ENCODE data around the gene GPR55.

GPR55 gene

DNA sequence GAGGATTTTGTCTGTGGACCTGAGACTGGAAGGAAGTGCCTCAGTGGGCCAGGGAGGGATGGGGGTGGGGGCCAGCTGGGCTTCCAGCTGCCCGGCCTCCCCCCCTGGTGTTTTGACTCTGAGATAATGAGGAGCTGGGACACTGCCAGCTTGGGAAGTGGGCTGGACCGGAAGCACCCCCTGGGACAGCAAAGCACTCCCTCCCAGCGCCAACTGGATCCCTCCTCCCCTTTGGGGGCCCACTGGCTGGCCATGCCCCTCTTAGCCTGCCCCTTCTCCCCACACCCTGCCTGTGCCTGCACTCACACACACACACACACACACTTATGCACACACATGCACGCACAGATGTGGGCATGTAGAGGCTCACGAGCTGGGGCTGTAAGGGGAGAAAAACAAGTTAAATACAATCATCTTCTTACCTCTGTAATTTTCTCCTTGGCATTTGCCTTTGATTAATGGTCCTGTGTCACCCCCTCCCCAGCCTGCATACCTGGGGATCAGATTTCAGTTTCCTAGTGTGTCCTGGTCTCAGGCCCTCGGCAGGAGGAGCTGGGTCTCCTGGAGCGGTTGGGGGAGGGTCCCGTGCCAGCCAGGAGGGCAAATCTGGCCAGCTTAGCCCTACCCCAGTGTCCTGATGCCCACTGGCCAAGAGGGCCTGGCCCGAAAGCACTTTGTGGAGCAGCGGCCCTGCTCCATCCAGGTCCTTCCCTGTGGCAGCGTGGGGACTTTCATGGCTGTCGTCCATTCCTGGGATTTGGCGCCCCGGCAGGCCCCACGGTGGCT, 56.7 kb downstream of the GPR55 start:
- TF ChIP-seq, protein P1, sequence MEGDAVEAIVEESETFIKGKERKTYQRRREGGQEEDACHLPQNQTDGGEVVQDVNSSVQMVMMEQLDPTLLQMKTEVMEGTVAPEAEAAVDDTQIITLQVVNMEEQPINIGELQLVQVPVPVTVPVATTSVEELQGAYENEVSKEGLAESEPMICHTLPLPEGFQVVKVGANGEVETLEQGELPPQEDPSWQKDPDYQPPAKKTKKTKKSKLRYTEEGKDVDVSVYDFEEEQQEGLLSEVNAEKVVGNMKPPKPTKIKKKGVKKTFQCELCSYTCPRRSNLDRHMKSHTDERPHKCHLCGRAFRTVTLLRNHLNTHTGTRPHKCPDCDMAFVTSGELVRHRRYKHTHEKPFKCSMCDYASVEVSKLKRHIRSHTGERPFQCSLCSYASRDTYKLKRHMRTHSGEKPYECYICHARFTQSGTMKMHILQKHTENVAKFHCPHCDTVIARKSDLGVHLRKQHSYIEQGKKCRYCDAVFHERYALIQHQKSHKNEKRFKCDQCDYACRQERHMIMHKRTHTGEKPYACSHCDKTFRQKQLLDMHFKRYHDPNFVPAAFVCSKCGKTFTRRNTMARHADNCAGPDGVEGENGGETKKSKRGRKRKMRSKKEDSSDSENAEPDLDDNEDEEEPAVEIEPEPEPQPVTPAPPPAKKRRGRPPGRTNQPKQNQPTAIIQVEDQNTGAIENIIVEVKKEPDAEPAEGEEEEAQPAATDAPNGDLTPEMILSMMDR (IDR thresholded peaks at IDR 0.05; ENCODE audit: control insufficient read depth, insufficient read depth, low read depth, low read length, missing control alignments) = no peak
- no peak for DNase-seq (ENCODE audit: low read depth)
- no peak overlapping the region for H3K4me3 ChIP-seq (ENCODE audit: control insufficient read depth, low read depth, low read length)

DNA sequence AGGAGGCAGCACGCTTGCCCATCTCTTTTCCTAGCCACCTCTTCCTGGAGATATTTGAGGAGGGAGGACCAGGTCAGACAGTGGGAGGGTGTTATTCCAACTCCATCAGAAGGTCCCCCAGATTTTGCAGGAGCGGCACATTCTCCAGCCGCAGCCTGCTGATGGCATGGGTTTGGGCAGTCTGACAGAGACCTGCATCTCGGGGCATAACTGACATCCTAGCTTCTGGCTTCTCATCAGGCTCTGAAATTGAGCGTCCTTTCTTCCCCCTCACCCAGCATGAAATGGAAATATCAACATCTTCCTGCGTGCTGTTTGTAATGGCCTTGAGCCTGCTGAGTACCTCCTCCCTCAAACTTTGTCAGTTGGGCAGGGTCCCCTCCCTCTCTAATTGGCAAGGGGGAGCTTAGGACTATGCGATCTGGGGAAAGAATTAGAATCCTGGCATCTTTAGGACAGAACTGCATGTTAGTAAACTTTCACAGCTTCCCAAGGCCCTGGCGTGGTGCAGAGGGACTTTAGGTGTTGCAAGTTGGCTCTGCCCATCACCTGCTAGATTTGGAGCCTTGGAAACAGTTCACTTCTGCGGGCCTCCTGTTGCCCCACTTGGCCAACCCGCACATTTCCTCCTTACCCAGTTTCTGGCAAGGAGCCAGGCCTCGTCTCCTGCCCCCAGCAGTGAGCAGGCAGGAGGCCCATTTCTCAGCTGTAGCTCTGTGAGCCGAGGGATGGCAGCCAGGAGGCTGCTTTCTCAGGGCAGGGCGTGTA, 58.1 kb downstream of the GPR55 start:
- TF ChIP-seq, protein P1 (IDR thresholded peaks at IDR 0.05; ENCODE audit: control insufficient read depth, insufficient read depth, low read depth, low read length, missing control alignments) = no peak
- no peak overlapping the region for H3K4me3 ChIP-seq (ENCODE audit: control insufficient read depth, low read depth, low read length)
- no peak for DNase-seq (ENCODE audit: low read depth)

DNA sequence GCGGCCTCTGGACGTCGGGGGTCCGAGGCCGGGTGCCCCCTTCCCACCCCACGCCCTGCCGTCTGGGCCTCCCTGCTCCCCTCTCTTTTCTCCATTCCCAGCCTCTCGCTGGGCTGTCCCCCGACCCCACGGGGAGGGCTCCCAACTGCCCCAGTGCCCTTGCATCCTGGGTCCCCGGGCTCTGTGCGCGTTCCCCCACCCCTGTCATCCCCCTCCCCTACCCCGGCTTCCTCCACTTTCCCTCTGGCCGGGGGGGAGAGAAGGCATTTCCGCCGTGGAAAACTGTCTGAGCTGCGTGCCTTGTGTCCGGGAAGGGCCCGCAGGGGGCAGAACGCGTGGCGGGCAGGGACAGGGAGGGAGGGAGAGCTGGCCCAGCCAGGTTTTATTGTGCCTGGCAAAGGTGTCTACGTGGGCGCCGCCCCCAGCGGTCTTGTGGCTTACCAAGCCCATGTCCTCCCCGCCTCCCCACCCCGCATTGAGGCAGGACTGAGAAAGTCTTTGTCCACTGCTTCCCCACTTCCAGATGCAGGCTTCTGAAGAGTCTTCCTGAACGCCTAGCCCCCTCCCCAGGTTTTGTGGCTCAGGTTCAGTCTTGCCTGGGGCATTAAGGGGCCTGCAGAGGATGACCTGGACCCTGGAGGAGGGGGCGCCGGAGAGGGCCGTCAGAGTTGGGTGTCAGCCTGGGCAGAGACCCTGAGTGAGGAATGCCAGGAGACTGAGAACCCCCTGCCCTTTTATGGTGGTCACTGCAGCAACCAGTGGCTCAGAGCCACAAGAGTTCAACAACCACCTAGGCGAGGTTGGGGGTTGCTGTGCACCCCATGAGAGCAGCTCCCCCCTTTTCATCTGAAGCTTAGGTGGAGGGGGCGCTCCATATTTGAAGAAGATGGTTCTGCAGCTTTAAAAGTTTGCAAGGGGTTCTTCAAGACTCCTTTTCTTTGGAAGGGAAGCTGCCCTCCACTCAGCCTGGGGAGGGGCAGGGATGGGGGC, 59.0 kb downstream of the GPR55 start:
- peak overlapping the region; percentile 49 for H3K4me3 ChIP-seq (ENCODE audit: control insufficient read depth, low read depth, low read length)
- TF ChIP-seq, protein P1 (IDR thresholded peaks at IDR 0.05; ENCODE audit: control insufficient read depth, insufficient read depth, low read depth, low read length, missing control alignments) = peak; percentile 22
- no peak for DNase-seq (ENCODE audit: low read depth)

DNA sequence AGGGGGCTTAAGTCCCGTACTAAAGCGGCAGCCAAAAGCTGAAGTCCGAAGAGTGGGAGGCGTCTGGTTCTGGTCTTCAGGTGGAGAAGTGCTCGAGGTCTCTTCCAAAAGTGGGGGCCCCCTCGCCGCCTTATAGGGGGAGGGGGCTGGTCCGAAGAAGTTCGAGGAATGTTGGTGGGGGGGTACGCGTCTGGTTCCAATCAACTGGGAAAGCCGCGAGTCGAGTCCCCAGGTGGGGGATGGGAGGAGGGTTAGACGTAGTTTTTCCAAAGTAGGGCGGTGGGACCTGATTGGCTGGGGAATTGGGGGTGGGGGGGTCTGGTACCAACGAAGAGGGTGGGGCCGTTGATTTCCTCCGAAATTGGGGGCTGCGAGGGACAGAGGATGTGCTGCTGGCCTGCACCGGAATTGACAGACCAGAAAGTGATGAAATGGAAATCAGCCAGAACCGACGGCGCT, 59.7 kb downstream of the GPR55 start:
- TF ChIP-seq, protein P1 (IDR thresholded peaks at IDR 0.05; ENCODE audit: control insufficient read depth, insufficient read depth, low read depth, low read length, missing control alignments) = no peak
- DNase-seq (ENCODE audit: low read depth) = no peak

DNA sequence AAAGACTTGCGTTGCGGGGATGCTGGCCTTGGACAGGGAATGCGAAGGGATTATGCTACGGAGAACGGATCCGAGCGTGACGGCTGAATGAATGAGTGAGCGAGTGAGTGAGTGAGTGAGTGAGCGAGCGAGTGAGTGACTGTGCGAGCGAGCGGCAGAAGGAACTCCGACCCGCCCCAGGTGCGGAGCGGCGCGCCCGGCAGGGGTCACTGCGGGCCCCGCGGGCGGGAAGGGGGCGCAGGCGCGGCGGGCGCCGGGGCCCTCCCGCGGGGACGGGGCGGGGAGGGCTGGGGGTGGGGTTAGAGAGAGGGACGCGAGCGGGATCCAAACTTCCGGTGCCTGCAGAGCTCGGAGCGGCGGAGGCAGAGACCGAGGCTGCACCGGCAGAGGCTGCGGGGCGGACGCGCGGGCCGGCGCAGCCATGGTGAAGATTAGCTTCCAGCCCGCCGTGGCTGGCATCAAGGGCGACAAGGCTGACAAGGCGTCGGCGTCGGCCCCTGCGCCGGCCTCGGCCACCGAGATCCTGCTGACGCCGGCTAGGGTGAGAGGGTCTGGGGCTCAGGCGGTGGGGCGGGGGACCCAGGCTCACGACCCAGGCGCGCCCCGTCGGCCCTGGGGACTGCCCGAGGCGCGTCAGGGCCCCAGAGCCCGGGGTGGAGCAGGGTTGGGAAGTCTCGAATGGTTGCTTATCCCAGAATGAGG, 60.3 kb downstream of the GPR55 start, which contains the start of gene ITM2C:
ITM2C (plus strand) TSS at position 338 of the 702 bp plus-strand sequence; CDS start at position 422, 84 bp downstream.
- H3K4me3 ChIP-seq (ENCODE audit: control insufficient read depth, low read depth, low read length) = peak within 1 kb of the TSS; percentile 49
- DNase-seq (ENCODE audit: low read depth) = no peak
- TF ChIP-seq, protein P1 (IDR thresholded peaks at IDR 0.05; ENCODE audit: control insufficient read depth, insufficient read depth, low read depth, low read length, missing control alignments) = peak; percentile 28

More for the DNA sequence above, 59.7 kb downstream of the GPR55 start:
- H3K4me3 ChIP-seq (ENCODE audit: control insufficient read depth, low read depth, low read length) = peak overlapping the region; percentile 49
